ENCODE results near the gene HOXB3.

The HOXB3 gene

GRCh38 chr17:48558057-48558830 lies 31.8 kb downstream of the HOXB3 start:
- H3K4me1 ChIP-seq (ENCODE audit: control insufficient read depth in 2 of 2, insufficient read depth in 2 of 2, low read length in 2 of 2), result peaks cover 35 to 54% of the 10 kb centered on the region in 2 donors

DNA sequence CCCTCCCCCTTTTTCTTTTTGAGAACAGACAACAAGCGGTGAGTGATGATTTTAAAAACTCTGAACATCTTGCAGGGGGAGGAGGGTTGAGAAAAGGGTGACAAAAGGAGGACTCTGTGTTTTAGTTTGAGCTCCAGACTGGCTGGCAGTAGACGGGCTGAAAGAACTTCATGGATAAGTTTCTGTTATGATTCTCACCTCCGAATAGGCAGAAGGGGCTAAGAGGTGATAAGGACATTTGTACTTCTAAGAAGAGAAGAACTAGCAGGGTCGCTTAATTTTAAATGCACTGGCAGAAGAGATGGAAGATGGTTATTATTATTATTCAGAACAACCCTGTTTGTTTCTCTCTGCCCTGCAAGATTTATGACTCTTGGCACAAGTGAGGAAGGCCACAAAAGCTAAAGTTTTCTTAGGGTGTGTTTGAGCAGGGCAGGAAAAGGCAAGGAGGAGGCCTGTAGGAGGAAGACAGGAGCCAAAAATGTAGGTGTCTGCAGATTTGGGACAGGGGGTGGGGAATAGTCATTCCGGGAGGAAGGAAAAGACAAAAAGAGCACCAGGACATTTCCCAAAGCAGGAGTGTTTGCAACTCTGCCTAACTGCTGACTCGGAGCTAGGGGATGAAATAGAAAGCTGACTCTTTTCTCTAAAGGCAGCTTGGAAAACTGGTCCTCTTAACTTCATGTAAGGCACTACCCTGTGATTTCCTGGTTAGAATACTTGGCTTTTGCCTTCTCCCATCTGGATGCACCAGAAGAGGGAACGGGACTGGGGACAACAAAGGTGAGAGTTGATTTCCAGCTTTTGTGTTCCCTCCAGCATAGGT lies 33.3 kb downstream of the HOXB3 start:
- Histone ChIP-seq H3K9me3 (ENCODE audit: control insufficient read depth in 2 of 2, low read length in 2 of 2) (no peaks in the 10 kb centered on the region), H3K36me3 (ENCODE audit: control insufficient read depth in 2 of 2, insufficient read depth in 2 of 2, low read length in 2 of 2) (peaks cover 0 to 7% of the 10 kb centered on the region in 2 donors), H3K27ac (ENCODE audit: low read depth in 2 of 2, low read length in 2 of 2) (peak overlapping the region; percentile 18 to 72), H3K4me3 (ENCODE audit: low read length in 2 of 2) (peak overlapping the region in 1 of 2 donors; percentile 48), H3K9ac (ENCODE audit: low read depth in 1 of 2, low read length in 2 of 2) (peak overlapping the region in 1 of 2 donors; percentile 41), H3K4me1 (ENCODE audit: control insufficient read depth in 2 of 2, insufficient read depth in 2 of 2, low read length in 2 of 2) (peaks cover 35 to 47% of the 10 kb centered on the region in 2 donors), H3K27me3 (ENCODE audit: control insufficient read depth in 2 of 2, insufficient read depth in 2 of 2, low read length in 2 of 2) (peaks cover 0 to 3% of the 10 kb centered on the region in 2 donors)

More at GRCh38 chr17:48558057-48558830, 31.8 kb downstream of the HOXB3 start:
- Histone ChIP-seq H3K4me3 (ENCODE audit: low read length in 2 of 2) (peak overlapping the region in 1 of 2 donors; percentile 10), H3K36me3 (ENCODE audit: control insufficient read depth in 2 of 2, insufficient read depth in 2 of 2, low read length in 2 of 2) (peaks cover 0 to 5% of the 10 kb centered on the region in 2 donors), H3K27ac (ENCODE audit: low read depth in 2 of 2, low read length in 2 of 2) (peak overlapping the region in 1 of 2 donors; percentile 11), H3K9ac (ENCODE audit: low read depth in 1 of 2, low read length in 2 of 2) (no peak overlapping the region), H3K27me3 (ENCODE audit: control insufficient read depth in 2 of 2, insufficient read depth in 2 of 2, low read length in 2 of 2) (peaks cover 0 to 3% of the 10 kb centered on the region in 2 donors), H3K9me3 (ENCODE audit: control insufficient read depth in 2 of 2, low read length in 2 of 2) (no peaks in the 10 kb centered on the region)

- Histone ChIP-seq H3K4me3 (ENCODE audit: low read length in 2 of 2) (no peak overlapping the region), H3K27ac (ENCODE audit: low read depth in 2 of 2, low read length in 2 of 2) (peak overlapping the region; percentile 5 to 72), H3K9me3 (ENCODE audit: control insufficient read depth in 2 of 2, low read length in 2 of 2) (no peaks in the 10 kb centered on the region), H3K9ac (ENCODE audit: low read depth in 1 of 2, low read length in 2 of 2) (no peak overlapping the region), H3K4me1 (ENCODE audit: control insufficient read depth in 2 of 2, insufficient read depth in 2 of 2, low read length in 2 of 2) (peaks cover 29 to 41% of the 10 kb centered on the region in 2 donors), H3K36me3 (ENCODE audit: control insufficient read depth in 2 of 2, insufficient read depth in 2 of 2, low read length in 2 of 2) (peaks cover 0 to 8% of the 10 kb centered on the region in 2 donors), H3K27me3 (ENCODE audit: control insufficient read depth in 2 of 2, insufficient read depth in 2 of 2, low read length in 2 of 2) (peaks cover 0 to 3% of the 10 kb centered on the region in 2 donors)
These were observed 33.8 kb downstream of the HOXB3 start for GRCh38 chr17:48556229-48556575.

DNA sequence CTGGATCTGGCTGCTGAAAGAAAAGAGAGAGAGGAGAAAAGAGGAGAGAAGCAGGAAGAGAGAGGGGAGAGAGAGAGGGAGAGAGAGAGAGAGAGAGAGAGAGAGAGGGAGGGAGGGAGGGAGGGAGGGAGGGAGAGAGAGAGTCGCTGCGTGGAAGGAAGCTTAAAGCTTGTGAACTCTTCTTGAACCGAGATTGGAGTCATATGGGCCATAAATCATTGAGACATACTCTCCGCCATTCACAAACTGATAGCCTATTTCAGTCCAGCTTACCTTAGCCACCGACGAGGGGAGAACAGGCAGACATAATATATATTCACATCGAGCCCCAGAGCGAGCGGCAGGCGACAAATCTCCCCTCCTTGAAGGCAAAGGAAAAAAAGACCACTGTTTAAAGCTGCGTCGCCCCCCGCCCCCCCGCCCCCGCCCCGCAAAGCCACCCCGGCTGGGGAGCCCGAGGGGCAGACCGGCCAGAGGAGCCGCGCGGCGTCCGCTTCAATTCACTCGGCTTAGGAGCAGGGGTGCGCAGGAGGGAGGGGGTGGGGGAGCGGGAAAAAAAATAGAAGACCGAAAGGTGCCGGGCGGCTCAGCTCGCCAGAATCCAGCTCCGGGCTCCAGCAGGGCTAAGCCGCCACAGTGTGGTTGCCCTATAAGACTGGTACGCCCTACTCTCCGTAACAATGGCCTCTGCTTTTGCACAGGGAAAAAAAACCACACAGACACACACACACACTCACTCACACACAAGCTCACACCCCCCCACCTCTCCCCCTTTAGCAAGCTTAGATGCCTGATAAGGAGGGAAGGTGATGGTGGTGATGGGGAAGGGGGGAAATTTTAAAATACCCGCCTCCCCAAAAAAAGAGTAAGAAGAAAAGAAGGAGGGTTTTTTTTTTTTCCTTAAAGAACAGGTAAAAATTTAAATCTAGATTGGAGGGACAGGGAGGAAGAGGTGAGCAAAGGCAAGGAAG lies 34.5 kb downstream of the HOXB3 start:
- H3K9me3 ChIP-seq (ENCODE audit: control insufficient read depth in 2 of 2, low read length in 2 of 2), result no peaks in the 10 kb centered on the region
- H3K4me3 ChIP-seq (ENCODE audit: low read length in 2 of 2), result peak overlapping the region; percentile 23 to 35
- H3K27ac ChIP-seq (ENCODE audit: low read depth in 2 of 2, low read length in 2 of 2), result peak overlapping the region; percentile 64
- peaks cover 25 to 37% of the 10 kb centered on the region in 2 donors for H3K4me1 ChIP-seq (ENCODE audit: control insufficient read depth in 2 of 2, insufficient read depth in 2 of 2, low read length in 2 of 2)
- peak overlapping the region in 1 of 2 donors; percentile 3 for H3K9ac ChIP-seq (ENCODE audit: low read depth in 1 of 2, low read length in 2 of 2)
- peaks cover 0 to 3% of the 10 kb centered on the region in 2 donors for H3K27me3 ChIP-seq (ENCODE audit: control insufficient read depth in 2 of 2, insufficient read depth in 2 of 2, low read length in 2 of 2)
- peaks cover 0 to 8% of the 10 kb centered on the region in 2 donors for H3K36me3 ChIP-seq (ENCODE audit: control insufficient read depth in 2 of 2, insufficient read depth in 2 of 2, low read length in 2 of 2)

DNA sequence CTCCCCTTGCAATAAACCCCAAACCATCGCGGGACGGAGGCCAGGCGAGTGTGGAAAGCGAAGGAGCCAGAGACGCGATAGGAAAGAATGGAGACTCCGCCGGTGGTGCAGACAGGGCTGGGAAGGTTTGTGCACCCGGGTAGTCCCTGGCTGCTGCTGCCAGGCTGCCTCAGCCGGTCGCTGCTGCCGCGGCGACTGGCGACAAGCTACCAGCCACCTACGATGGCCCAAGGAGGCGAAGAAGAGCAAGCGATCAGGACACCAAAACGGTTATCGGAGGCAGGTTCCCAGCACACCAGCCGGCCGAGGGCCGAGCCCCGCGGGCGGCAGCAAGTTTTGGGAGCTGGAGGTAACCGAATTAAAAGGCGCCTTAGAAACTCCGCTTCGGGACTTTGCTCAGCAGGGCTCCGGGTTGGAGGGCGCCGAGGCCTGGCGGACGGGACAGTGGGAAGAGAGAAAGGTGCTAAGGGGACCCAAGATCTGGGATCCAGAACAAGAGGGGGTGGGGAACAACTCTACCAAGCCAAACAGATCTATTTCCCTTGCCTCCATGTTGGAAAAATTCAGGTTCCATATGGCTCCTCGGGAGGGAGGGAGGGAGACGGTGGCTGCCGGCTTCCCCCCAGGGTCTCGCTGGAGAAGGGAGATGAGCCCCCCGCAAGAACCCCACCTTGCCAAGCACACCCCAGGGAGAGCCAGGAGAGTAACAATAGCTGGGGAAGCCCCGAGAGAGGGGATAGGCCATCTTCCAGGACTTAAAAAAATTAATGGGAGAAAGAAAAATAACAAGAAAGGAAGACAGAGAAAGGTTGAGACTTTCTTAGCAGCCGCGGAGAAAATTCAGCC lies 35.4 kb downstream of the HOXB3 start:
- H3K9ac ChIP-seq (ENCODE audit: low read depth in 1 of 2, low read length in 2 of 2), result peak overlapping the region in 1 of 2 donors; percentile 3
- H3K4me1 ChIP-seq (ENCODE audit: control insufficient read depth in 2 of 2, insufficient read depth in 2 of 2, low read length in 2 of 2), result peaks cover 18 to 30% of the 10 kb centered on the region in 2 donors
- peaks cover 0 to 3% of the 10 kb centered on the region in 2 donors for H3K27me3 ChIP-seq (ENCODE audit: control insufficient read depth in 2 of 2, insufficient read depth in 2 of 2, low read length in 2 of 2)
- no peaks in the 10 kb centered on the region for H3K9me3 ChIP-seq (ENCODE audit: control insufficient read depth in 2 of 2, low read length in 2 of 2)
- H3K27ac ChIP-seq (ENCODE audit: low read depth in 2 of 2, low read length in 2 of 2), result peak overlapping the region; percentile 64
- H3K4me3 ChIP-seq (ENCODE audit: low read length in 2 of 2), result peak overlapping the region; percentile 23 to 41
- peaks cover 4 to 15% of the 10 kb centered on the region in 2 donors for H3K36me3 ChIP-seq (ENCODE audit: control insufficient read depth in 2 of 2, insufficient read depth in 2 of 2, low read length in 2 of 2)

- no peak overlapping the region for H3K4me3 ChIP-seq (ENCODE audit: low read length in 2 of 2)
- H3K27me3 ChIP-seq (ENCODE audit: control insufficient read depth in 2 of 2, insufficient read depth in 2 of 2, low read length in 2 of 2), result peaks cover 0 to 3% of the 10 kb centered on the region in 2 donors
- H3K27ac ChIP-seq (ENCODE audit: low read depth in 2 of 2, low read length in 2 of 2), result no peak overlapping the region
These were observed 36.2 kb downstream of the HOXB3 start for GRCh38 chr17:48553826-48554225.

DNA sequence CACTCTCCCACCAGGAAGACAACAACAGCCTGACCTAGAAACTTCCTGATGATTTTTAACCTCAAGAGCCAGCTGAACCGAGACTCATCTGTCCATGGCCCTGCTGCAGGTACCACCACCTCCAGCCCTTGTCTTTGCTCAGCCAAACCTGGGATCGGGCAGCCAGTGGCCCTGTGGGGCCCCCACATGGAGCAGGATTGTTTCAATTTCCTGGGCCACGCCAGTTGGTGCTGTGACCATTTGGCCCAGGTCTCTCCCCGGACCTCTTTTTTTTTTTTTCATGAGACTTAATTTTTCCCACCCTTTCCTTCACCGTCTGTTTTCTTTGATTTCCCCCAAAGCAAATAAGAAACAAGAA lies 36.9 kb downstream of the HOXB3 start:
- peaks cover 18 to 25% of the 10 kb centered on the region in 2 donors for H3K4me1 ChIP-seq (ENCODE audit: control insufficient read depth in 2 of 2, insufficient read depth in 2 of 2, low read length in 2 of 2)
- H3K27ac ChIP-seq (ENCODE audit: low read depth in 2 of 2, low read length in 2 of 2), result peak overlapping the region in 1 of 2 donors; percentile 61
- H3K36me3 ChIP-seq (ENCODE audit: control insufficient read depth in 2 of 2, insufficient read depth in 2 of 2, low read length in 2 of 2), result peaks cover 4 to 16% of the 10 kb centered on the region in 2 donors
- H3K4me3 ChIP-seq (ENCODE audit: low read length in 2 of 2), result no peak overlapping the region
- H3K27me3 ChIP-seq (ENCODE audit: control insufficient read depth in 2 of 2, insufficient read depth in 2 of 2, low read length in 2 of 2), result peaks cover 0 to 3% of the 10 kb centered on the region in 2 donors
- H3K9me3 ChIP-seq (ENCODE audit: control insufficient read depth in 2 of 2, low read length in 2 of 2), result no peaks in the 10 kb centered on the region
- H3K9ac ChIP-seq (ENCODE audit: low read depth in 1 of 2, low read length in 2 of 2), result no peak overlapping the region

More at GRCh38 chr17:48553826-48554225, 36.2 kb downstream of the HOXB3 start:
- no peaks in the 10 kb centered on the region for H3K9me3 ChIP-seq (ENCODE audit: control insufficient read depth in 2 of 2, low read length in 2 of 2)
- H3K4me1 ChIP-seq (ENCODE audit: control insufficient read depth in 2 of 2, insufficient read depth in 2 of 2, low read length in 2 of 2), result peaks cover 18 to 28% of the 10 kb centered on the region in 2 donors
- peaks cover 4 to 16% of the 10 kb centered on the region in 2 donors for H3K36me3 ChIP-seq (ENCODE audit: control insufficient read depth in 2 of 2, insufficient read depth in 2 of 2, low read length in 2 of 2)
- H3K9ac ChIP-seq (ENCODE audit: low read depth in 1 of 2, low read length in 2 of 2), result no peak overlapping the region

GRCh38 chr17:48552466-48553189 lies 37.4 kb downstream of the HOXB3 start:
- Histone ChIP-seq H3K27me3 (ENCODE audit: control insufficient read depth in 2 of 2, insufficient read depth in 2 of 2, low read length in 2 of 2) (peaks cover 0 to 3% of the 10 kb centered on the region in 2 donors), H3K36me3 (ENCODE audit: control insufficient read depth in 2 of 2, insufficient read depth in 2 of 2, low read length in 2 of 2) (peaks cover 4 to 16% of the 10 kb centered on the region in 2 donors), H3K4me3 (ENCODE audit: low read length in 2 of 2) (no peak overlapping the region), H3K27ac (ENCODE audit: low read depth in 2 of 2, low read length in 2 of 2) (peak overlapping the region; percentile 14 to 61), H3K4me1 (ENCODE audit: control insufficient read depth in 2 of 2, insufficient read depth in 2 of 2, low read length in 2 of 2) (peaks cover 17 to 24% of the 10 kb centered on the region in 2 donors), H3K9me3 (ENCODE audit: control insufficient read depth in 2 of 2, low read length in 2 of 2) (no peaks in the 10 kb centered on the region), H3K9ac (ENCODE audit: low read depth in 1 of 2, low read length in 2 of 2) (no peak overlapping the region)
